Measurements from ENCODE around the gene RGL2. TPM values are rescaled to one million over a fixed set of nuclear protein-coding genes. Genes with fewer than 3 reads are reported as not detected.
A peak's percentile ranks its signal among the peaks of the same experiment; 100 is the strongest.

RGL2 gene
- total and polyA plus RNA-seq, 2 of the 13 experiments (the other 11 are each of a cell fraction or from before 2014, with no cell fraction given) = 22.9 to 47.4 TPM

DNA sequence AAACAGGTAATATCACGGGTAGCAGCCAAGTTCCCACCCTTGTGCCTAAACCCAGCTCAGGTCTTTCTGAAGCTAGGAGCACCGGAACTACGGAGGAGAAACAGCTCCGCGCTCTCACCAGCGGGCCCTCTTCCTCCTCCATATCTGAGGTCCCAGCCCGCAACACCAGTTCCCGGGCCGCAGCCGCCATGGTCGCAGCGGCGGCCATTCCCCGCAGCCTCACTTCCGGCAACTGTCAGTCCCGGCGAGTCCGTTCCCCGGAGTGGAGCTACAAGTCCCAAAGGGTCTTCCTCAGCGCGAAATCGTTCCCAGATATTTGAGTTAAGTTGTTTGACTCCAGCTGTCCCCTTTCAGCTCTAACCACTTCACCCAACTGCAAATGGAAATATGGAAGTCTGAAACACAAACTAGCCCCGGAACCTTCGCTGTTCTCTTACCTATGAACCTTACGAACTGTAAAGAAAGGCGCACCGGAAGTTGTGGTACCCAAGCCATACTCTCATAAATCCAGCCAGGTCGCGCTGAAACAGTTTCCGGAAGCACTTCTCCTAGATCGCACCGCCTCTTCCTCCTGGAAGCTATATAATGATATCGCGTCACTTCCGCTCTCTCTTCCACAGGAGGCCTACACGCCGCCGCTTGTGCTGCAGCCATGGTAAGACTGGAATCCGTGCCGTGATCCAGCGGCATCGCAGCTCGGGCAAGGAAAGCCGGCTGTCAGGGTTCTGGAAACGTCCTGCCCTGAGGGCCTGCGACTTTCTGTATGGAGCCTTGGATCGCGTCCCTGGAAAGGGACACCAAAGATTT, 27.1 kb downstream of the RGL2 start, which contains the start of the genes RPS18 and VPS52 (continued):
- peak; percentile 57 for TF ChIP-seq BCL6 (CRISPR knock-in tag; IDR thresholded peaks at IDR 0.05)
- peak; percentile 81 for TF ChIP-seq ZNF12 (CRISPR knock-in tag; IDR thresholded peaks at IDR 0.05)
- TF ChIP-seq ZFP82 (CRISPR knock-in tag; IDR thresholded peaks at IDR 0.05; ENCODE audit: borderline replicate concordance) = 0 out of 2 replicates have a peak, but pooled peaks have one; percentile 11
- peak; percentile 91 for TF ChIP-seq SIN3B (IDR thresholded peaks at IDR 0.05; ENCODE audit: low read length)
- 0 out of 2 replicates have a peak, but pooled peaks have one; percentile 88 for TF ChIP-seq NCOA1 (CRISPR knock-in tag; IDR thresholded peaks at IDR 0.05)
- no peak; the same call in 1 of the 2 replicates for TF ChIP-seq MBD4 (IDR thresholded peaks at IDR 0.05; ENCODE audit: borderline replicate concordance, low read length)
- TF ChIP-seq HNRNPK (IDR thresholded peaks at IDR 0.05; ENCODE audit: low read depth, low read length, poor library complexity, severe bottlenecking) = no peak
- TF ChIP-seq ZNF136 (CRISPR knock-in tag; IDR thresholded peaks at IDR 0.05; ENCODE audit: low read depth) = peak; percentile 63; the same call in 1 of the 2 replicates
- peak; percentile 31; the same call in 1 of the 2 replicates for TF ChIP-seq REL (CRISPR knock-in tag; conservative IDR thresholded peaks at IDR 0.05)
- TF ChIP-seq YEATS2 (CRISPR knock-in tag; IDR thresholded peaks at IDR 0.05; ENCODE audit: borderline replicate concordance) = peak; percentile 100
- TF ChIP-seq, protein P1, sequence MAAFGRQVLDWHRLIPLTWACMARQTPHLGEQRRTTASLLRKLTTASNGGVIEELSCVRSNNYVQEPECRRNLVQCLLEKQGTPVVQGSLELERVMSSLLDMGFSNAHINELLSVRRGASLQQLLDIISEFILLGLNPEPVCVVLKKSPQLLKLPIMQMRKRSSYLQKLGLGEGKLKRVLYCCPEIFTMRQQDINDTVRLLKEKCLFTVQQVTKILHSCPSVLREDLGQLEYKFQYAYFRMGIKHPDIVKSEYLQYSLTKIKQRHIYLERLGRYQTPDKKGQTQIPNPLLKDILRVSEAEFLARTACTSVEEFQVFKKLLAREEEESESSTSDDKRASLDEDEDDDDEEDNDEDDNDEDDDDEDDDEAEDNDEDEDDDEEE (CRISPR knock-in tag; IDR thresholded peaks at IDR 0.05) = peak; percentile 88
- TF ChIP-seq, protein P2, sequence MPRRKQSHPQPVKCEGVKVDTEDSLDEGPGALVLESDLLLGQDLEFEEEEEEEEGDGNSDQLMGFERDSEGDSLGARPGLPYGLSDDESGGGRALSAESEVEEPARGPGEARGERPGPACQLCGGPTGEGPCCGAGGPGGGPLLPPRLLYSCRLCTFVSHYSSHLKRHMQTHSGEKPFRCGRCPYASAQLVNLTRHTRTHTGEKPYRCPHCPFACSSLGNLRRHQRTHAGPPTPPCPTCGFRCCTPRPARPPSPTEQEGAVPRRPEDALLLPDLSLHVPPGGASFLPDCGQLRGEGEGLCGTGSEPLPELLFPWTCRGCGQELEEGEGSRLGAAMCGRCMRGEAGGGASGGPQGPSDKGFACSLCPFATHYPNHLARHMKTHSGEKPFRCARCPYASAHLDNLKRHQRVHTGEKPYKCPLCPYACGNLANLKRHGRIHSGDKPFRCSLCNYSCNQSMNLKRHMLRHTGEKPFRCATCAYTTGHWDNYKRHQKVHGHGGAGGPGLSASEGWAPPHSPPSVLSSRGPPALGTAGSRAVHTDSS (CRISPR knock-in tag; conservative IDR thresholded peaks at IDR 0.05) = no peak; the same call in 1 of the 2 replicates
- TF ChIP-seq ZNF724P (CRISPR knock-in tag; IDR thresholded peaks at IDR 0.05; ENCODE audit: borderline replicate concordance) = peak; percentile 46; the same call in 1 of the 2 replicates
- TF ChIP-seq ZMYM2 (CRISPR knock-in tag; IDR thresholded peaks at IDR 0.05) = no peak
- no peak for TF ChIP-seq FOXA1 (IDR thresholded peaks at IDR 0.05)
- TF ChIP-seq FOXA1 (CRISPR knock-in tag; IDR thresholded peaks at IDR 0.05) = peak; percentile 89
- peak; percentile 43; the same call in 1 of the 2 replicates for TF ChIP-seq ZNF615 (CRISPR knock-in tag; IDR thresholded peaks at IDR 0.05; ENCODE audit: borderline replicate concordance)
- peak; percentile 97 for TF ChIP-seq POLR2AphosphoS2 (IDR thresholded peaks at IDR 0.05; ENCODE audit: low read depth, low read length)
- peak; percentile 79 for TF ChIP-seq ZNF280D (CRISPR knock-in tag; IDR thresholded peaks at IDR 0.05)
- TF ChIP-seq, protein P3, sequence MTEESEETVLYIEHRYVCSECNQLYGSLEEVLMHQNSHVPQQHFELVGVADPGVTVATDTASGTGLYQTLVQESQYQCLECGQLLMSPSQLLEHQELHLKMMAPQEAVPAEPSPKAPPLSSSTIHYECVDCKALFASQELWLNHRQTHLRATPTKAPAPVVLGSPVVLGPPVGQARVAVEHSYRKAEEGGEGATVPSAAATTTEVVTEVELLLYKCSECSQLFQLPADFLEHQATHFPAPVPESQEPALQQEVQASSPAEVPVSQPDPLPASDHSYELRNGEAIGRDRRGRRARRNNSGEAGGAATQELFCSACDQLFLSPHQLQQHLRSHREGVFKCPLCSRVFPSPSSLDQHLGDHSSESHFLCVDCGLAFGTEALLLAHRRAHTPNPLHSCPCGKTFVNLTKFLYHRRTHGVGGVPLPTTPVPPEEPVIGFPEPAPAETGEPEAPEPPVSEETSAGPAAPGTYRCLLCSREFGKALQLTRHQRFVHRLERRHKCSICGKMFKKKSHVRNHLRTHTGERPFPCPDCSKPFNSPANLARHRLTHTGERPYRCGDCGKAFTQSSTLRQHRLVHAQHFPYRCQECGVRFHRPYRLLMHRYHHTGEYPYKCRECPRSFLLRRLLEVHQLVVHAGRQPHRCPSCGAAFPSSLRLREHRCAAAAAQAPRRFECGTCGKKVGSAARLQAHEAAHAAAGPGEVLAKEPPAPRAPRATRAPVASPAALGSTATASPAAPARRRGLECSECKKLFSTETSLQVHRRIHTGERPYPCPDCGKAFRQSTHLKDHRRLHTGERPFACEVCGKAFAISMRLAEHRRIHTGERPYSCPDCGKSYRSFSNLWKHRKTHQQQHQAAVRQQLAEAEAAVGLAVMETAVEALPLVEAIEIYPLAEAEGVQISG (CRISPR knock-in tag; IDR thresholded peaks at IDR 0.05) = peak; percentile 93

All from HepG2 (cell line).